Uterus (tissue), 4 donors: ENCODE measurements around the gene MS4A4E. TPM values are rescaled to one million over a fixed set of nuclear protein-coding genes. Genes with fewer than 3 reads are reported as not detected.

Experiments
- DNase-seq, 2 donors: peaks; one replicate each; pipeline ENCODE4 v3.0.0-alpha.2; 2019 to 2020
- H3K27ac ChIP-seq, 2 donors: fragments of 200-600 bp; sonication (generic); 1 replicate in 1 of 2; 2 replicates in 1 of 2; pipeline ENCODE4 v1.5.1; 2016 to 2018
- H3K27me3 ChIP-seq, 2 donors: fragments of 200-600 bp; sonication (generic); one replicate each; pipeline ENCODE4 v1.5.1; 2018 to 2019; ENCODE audit warnings: control low read depth in 1 of 2
- H3K36me3 ChIP-seq, 2 donors: fragments of 200-600 bp; sonication (generic); one replicate each; pipeline ENCODE4 v1.5.1; 2019; ENCODE audit warnings: control low read depth in 1 of 2
- H3K4me1 ChIP-seq, 2 donors: fragments of 200-600 bp; sonication (generic); one replicate each; pipeline ENCODE4 v1.5.1; 2018 to 2019; ENCODE audit warnings: control low read depth in 1 of 2
- H3K4me3 ChIP-seq, 2 donors: fragments of 200-600 bp; sonication (generic); 1 replicate in 1 of 2; 2 replicates in 1 of 2; pipeline ENCODE4 v1.5.1; 2018 to 2019; ENCODE audit warnings: mild to moderate bottlenecking in 1 of 2
- H3K9me3 ChIP-seq, 2 donors: fragments of 200-600 bp; sonication (generic); one replicate each; pipeline ENCODE4 v1.5.1; 2019; ENCODE audit warnings: control low read depth in 1 of 2
- POLR2A ChIP-seq, 2 donors: fragments of 450-650 bp; IDR thresholded peaks; one replicate each; pipeline ENCODE4 v1.6.1; 2016; ENCODE audit warnings: antibody characterized with exemption in 2 of 2, mild to moderate bottlenecking in 1 of 2, moderate library complexity in 1 of 2
- intact Hi-C: fragments of 100-400 bp; cut with DNase I; formaldehyde crosslinking; loops from one replicate; pipeline ENCODE4 v1.15.1; 2023; ENCODE audit warnings: low total_unique reads
- total RNA-seq, 4 donors: library from RNA; depleted of rRNA in 3 of 4; stranded (reverse); fragments of >200 nt in 3 of 4; gene quantifications; one replicate each; pipeline versions ENCODE4 v1.1.0 to v1.2.4, GENCODE V29; 2014 to 2023
- TF ChIP-seq, protein P1 (sequence below), 4 experiments: fragments of 200-600 bp in 2 of 4; fragments of 450-650 bp in 2 of 4; sonication (generic) in 2 of 4; IDR thresholded peaks; one replicate each; pipeline ENCODE4 v1.5.1; 2016 to 2019; ENCODE audit warnings: antibody characterized with exemption in 4 of 4, mild to moderate bottlenecking in 2 of 4, moderate library complexity in 1 of 4
- donor health status: DM: yes; HTN: yes; CAD: no.

The MS4A4E gene
- total RNA-seq, 4 donors from 2014 or later: 1.8 to 2.5 TPM; not detected in 2

- Histone ChIP-seq H3K4me1 (no peaks in the 10 kb centered on the region), H3K36me3 (no peaks in the 10 kb centered on the region), H3K27me3 (no peaks in the 10 kb centered on the region), H3K4me3 (no peak overlapping the region), H3K27ac (no peak overlapping the region), H3K9me3 (no peaks in the 10 kb centered on the region)
- intact Hi-C loops: no loop called here
- TF ChIP-seq POLR2A (IDR thresholded peaks at IDR 0.05): no peak
- TF ChIP-seq, protein P1, sequence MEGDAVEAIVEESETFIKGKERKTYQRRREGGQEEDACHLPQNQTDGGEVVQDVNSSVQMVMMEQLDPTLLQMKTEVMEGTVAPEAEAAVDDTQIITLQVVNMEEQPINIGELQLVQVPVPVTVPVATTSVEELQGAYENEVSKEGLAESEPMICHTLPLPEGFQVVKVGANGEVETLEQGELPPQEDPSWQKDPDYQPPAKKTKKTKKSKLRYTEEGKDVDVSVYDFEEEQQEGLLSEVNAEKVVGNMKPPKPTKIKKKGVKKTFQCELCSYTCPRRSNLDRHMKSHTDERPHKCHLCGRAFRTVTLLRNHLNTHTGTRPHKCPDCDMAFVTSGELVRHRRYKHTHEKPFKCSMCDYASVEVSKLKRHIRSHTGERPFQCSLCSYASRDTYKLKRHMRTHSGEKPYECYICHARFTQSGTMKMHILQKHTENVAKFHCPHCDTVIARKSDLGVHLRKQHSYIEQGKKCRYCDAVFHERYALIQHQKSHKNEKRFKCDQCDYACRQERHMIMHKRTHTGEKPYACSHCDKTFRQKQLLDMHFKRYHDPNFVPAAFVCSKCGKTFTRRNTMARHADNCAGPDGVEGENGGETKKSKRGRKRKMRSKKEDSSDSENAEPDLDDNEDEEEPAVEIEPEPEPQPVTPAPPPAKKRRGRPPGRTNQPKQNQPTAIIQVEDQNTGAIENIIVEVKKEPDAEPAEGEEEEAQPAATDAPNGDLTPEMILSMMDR (IDR thresholded peaks at IDR 0.05): no peak
- DNase-seq: no peak
These were observed 72.4 kb downstream of the MS4A4E start for GRCh38 chr11:60170566-60170965.

- H3K27ac ChIP-seq: no peak overlapping the region
- H3K4me1 ChIP-seq: no peaks in the 10 kb centered on the region
- no peak for TF ChIP-seq POLR2A (IDR thresholded peaks at IDR 0.05)
- TF ChIP-seq, protein P1 (IDR thresholded peaks at IDR 0.05): peak in 3 of 4 experiments; percentile 43 to 49 (median 44)
- no peaks in the 10 kb centered on the region for H3K36me3 ChIP-seq
- no peaks in the 10 kb centered on the region for H3K27me3 ChIP-seq
- peak in 1 of 2 donors; percentile 38 for DNase-seq
- H3K4me3 ChIP-seq: no peak overlapping the region
- no peaks in the 10 kb centered on the region for H3K9me3 ChIP-seq
- intact Hi-C loops: no loop called here
These were observed 73.5 kb downstream of the MS4A4E start for GRCh38 chr11:60169264-60169915.

- Histone ChIP-seq H3K36me3 (no peaks in the 10 kb centered on the region), H3K9me3 (no peaks in the 10 kb centered on the region), H3K4me1 (no peaks in the 10 kb centered on the region), H3K4me3 (no peak overlapping the region), H3K27me3 (no peaks in the 10 kb centered on the region), H3K27ac (no peak overlapping the region)
- TF ChIP-seq, protein P1 (IDR thresholded peaks at IDR 0.05): no peak
- no peak for TF ChIP-seq POLR2A (IDR thresholded peaks at IDR 0.05)
- intact Hi-C loops: no loop called here
- DNase-seq: no peak
These were observed 74.6 kb downstream of the MS4A4E start for GRCh38 chr11:60168306-60168705.

GRCh38 chr11:60165951-60166350 is 77.0 kb downstream of the MS4A4E start:
- H3K36me3 ChIP-seq: no peaks in the 10 kb centered on the region
- no peaks in the 10 kb centered on the region for H3K27me3 ChIP-seq
- no peak overlapping the region for H3K27ac ChIP-seq
- no peaks in the 10 kb centered on the region for H3K4me1 ChIP-seq
- H3K4me3 ChIP-seq: no peak overlapping the region
- no peak for DNase-seq
- TF ChIP-seq POLR2A (IDR thresholded peaks at IDR 0.05): no peak
- TF ChIP-seq, protein P1 (IDR thresholded peaks at IDR 0.05): no peak
- intact Hi-C loops: no loop called here
- no peaks in the 10 kb centered on the region for H3K9me3 ChIP-seq

DNA sequence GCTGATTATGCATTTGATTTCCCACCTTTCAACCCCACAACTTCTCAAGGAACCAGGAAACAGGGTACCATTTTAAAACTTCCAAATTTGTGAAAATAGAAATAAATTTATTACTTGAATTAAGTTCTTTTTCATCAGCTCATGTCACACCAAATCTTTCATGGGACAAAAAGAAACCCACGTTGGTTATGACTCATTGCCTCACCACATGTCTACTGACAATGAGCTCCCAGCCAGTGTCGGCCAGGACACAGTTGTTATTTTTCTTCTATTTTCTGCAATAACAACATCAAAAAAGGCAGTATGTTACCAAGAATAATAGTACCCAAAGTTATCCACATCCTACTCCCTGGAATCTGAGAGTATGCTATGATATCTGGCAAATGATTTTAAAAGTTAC is 77.4 kb downstream of the MS4A4E start:
- intact Hi-C loops: no loop called here
- Histone ChIP-seq H3K27ac (no peak overlapping the region), H3K9me3 (no peaks in the 10 kb centered on the region), H3K27me3 (no peaks in the 10 kb centered on the region), H3K36me3 (no peaks in the 10 kb centered on the region), H3K4me3 (no peak overlapping the region), H3K4me1 (no peaks in the 10 kb centered on the region)
- no peak for DNase-seq
- no peak for TF ChIP-seq POLR2A (IDR thresholded peaks at IDR 0.05)
- TF ChIP-seq, protein P1 (IDR thresholded peaks at IDR 0.05): no peak
